Activated naive CD8-positive, alpha-beta T cell treated with anti-CD3 and anti-CD28 coated beads, Interleukin-2, amount 50 U/mL, for 24 hours (primary cell): ENCODE data around the gene NR4A2.

Source experiments
- ATAC-seq: fragments of 150-1000 bp; cut with Tn5 transposase; one replicate; pipeline ENCODE4 v1.10.0; 2021
- DNase-seq: peaks from one replicate; pipeline ENCODE4 v3.0.0; 2021
- H3K27ac Mint-ChIP-seq: one replicate; pipeline ENCODE4 v1.8.0; 2021; ENCODE audit warnings: mild to moderate bottlenecking, mixed read lengths
- H3K27me3 Mint-ChIP-seq: one replicate; pipeline ENCODE4 v1.8.0; 2021; ENCODE audit warnings: mixed read lengths
- H3K36me3 Mint-ChIP-seq: one replicate; pipeline ENCODE4 v1.8.0; 2021; ENCODE audit warnings: low read depth, mixed read lengths
- H3K4me1 Mint-ChIP-seq: one replicate; pipeline ENCODE4 v1.8.0; 2021; ENCODE audit warnings: mixed read lengths
- H3K4me3 Mint-ChIP-seq: one replicate; pipeline ENCODE4 v1.8.0; 2021; ENCODE audit warnings: mild to moderate bottlenecking, moderate library complexity, mixed read lengths
- H3K9me3 Mint-ChIP-seq: one replicate; pipeline ENCODE4 v1.8.0; 2021; ENCODE audit warnings: mixed read lengths

Gene NR4A2

DNA sequence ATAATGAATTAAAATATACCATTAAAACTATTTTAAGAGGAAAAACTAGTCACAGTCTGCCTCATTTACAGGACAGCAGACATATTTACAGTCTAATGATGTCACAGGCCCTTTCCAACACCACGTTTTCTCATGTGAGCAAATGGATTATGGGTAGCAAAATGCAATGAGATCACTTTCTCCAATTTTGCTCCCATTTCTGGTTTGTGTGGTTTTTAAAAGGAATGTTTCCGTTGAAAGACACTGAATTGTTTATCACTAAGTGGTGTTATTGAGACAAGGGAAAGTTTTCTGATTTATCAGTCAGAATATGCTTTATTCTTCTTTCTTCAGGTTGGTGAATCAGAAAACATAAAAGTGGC is 11.4 kb upstream of the NR4A2 start:
- H3K9me3 Mint-ChIP-seq, result no peaks in the 10 kb centered on the region
- H3K4me1 Mint-ChIP-seq, result peaks cover 59% of the 10 kb centered on the region
- peak overlapping the region; percentile 96 for H3K27ac Mint-ChIP-seq
- DNase-seq (no peak), ATAC-seq (no peak)
- H3K27me3 Mint-ChIP-seq, result no peaks in the 10 kb centered on the region
- H3K36me3 Mint-ChIP-seq, result peaks cover 9% of the 10 kb centered on the region
- H3K4me3 Mint-ChIP-seq, result peak overlapping the region; percentile 85

- peaks cover 9% of the 10 kb centered on the region for H3K36me3 Mint-ChIP-seq
- H3K27ac Mint-ChIP-seq, result peak overlapping the region; percentile 96
- H3K9me3 Mint-ChIP-seq, result no peaks in the 10 kb centered on the region
- DNase-seq, result no peak
- ATAC-seq, result no peak
- H3K4me1 Mint-ChIP-seq, result peaks cover 66% of the 10 kb centered on the region
- H3K4me3 Mint-ChIP-seq, result peak overlapping the region; percentile 85
- H3K27me3 Mint-ChIP-seq, result no peaks in the 10 kb centered on the region
Observed at GRCh38 chr2:156343096-156343939, 10.8 kb upstream of the NR4A2 start.

DNA sequence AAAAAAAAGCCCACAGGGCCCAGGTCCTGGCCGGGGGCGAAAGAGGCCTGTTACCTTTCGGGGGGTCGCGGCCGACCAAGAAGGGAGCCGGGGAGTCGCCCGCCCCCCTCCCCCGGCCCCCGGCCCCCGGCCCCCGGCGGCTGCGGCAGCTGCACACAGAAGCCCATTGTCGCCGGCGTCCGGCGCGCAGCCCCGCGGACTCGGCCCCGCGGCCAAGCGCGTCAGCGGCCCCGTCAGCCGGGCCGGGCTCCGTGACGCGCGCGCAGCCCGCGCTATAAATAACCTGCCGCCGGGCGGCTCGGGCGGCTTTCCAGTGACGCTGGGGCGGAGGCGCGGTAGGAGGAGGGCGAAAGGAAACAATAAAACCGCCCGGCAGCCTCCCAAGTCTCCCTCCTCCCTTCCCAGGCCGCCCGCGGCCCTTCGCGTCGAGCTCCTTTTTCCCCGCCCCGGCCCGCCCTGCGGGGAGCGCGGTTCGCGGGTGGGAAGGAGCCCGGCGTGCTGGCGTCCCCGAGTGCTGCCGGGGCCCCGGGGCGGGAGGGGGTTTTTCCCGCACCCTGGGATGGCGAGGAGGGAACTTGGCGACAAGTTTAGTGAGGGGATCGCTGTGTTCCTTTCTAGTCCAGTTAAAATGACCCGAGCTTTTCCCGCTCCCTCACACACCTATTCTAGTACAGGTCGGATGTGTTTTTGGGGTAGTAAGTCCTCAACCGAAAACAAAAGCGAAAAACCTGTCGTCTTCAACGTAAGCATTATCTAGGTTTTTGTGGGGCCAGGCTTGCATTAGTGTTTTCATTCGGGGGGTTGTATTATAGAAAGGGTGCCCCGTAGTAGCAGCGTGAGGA is 10.0 kb upstream of the NR4A2 start:
- peak; percentile 91 for DNase-seq
- Mint-ChIP-seq H3K27me3 (no peaks in the 10 kb centered on the region), H3K36me3 (peaks cover 9% of the 10 kb centered on the region), H3K4me1 (peaks cover 68% of the 10 kb centered on the region), H3K9me3 (no peaks in the 10 kb centered on the region), H3K4me3 (peak overlapping the region; percentile 92), H3K27ac (peak overlapping the region; percentile 97)
- ATAC-seq, result peak; percentile 55

- DNase-seq (peak; percentile 94), ATAC-seq (peak; percentile 78)
- Mint-ChIP-seq H3K27me3 (no peaks in the 10 kb centered on the region), H3K4me1 (peaks cover 73% of the 10 kb centered on the region), H3K27ac (peak overlapping the region; percentile 97), H3K4me3 (peak overlapping the region; percentile 92), H3K9me3 (no peaks in the 10 kb centered on the region), H3K36me3 (peaks cover 9% of the 10 kb centered on the region)
Observed at GRCh38 chr2:156341452-156342253, 9.1 kb upstream of the NR4A2 start.

DNA sequence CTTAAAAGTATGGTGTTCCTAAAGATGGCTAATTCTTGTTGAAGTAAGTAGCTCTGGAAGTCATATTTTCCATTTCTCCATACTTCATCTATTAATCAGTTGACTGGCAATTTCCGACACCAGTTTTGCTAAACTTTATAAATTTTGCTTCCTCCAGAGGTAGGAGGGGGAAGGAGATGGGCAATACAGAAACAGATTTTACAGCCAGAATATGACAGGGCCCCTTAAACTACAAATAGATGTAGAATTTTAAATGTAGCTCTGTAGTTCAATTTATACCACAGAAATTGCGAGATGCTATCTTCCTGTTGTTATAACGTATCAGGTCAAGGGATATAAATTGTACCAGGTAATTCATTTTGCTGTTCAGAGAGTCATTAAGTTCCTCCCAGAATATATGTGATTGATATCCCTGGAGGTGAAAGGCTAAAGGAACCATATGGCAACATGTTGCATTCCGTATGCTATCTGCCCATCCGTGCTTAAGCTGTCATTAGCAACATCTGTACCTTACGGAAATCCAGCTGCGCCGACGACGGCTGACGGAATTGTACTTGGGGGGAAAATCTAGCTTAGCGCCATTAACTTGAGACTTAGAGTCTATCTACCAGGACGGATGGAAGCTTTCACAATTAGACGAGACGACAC is 8.4 kb upstream of the NR4A2 start:
- peak overlapping the region; percentile 97 for H3K27ac Mint-ChIP-seq
- H3K4me3 Mint-ChIP-seq, result peak overlapping the region; percentile 92
- peak; percentile 46 for DNase-seq
- H3K36me3 Mint-ChIP-seq, result peaks cover 9% of the 10 kb centered on the region
- no peaks in the 10 kb centered on the region for H3K27me3 Mint-ChIP-seq
- peaks cover 76% of the 10 kb centered on the region for H3K4me1 Mint-ChIP-seq
- no peak for ATAC-seq
- no peaks in the 10 kb centered on the region for H3K9me3 Mint-ChIP-seq

DNA sequence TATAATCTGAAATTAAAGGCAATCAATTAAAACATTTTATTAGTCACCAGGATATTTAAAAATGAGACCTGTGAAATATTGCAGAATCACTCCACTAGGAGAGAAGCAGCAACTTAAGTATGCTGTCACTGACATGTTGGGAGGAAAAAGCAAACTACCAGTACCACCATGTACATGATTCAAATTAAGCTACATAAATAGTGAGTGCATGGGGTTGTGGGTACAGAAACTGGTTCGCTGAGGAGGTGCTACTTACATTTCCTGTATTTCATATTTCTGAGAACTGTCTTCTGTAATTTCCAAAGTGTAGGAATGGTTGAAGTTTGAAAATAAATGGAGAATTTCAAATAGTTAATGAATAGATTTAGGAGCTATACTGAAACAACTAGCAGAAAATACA is 7.9 kb upstream of the NR4A2 start:
- peaks cover 76% of the 10 kb centered on the region for H3K4me1 Mint-ChIP-seq
- peak overlapping the region; percentile 92 for H3K4me3 Mint-ChIP-seq
- no peaks in the 10 kb centered on the region for H3K9me3 Mint-ChIP-seq
- no peak for DNase-seq
- peak overlapping the region; percentile 97 for H3K27ac Mint-ChIP-seq
- peak; percentile 25 for ATAC-seq
- H3K27me3 Mint-ChIP-seq, result no peaks in the 10 kb centered on the region
- H3K36me3 Mint-ChIP-seq, result peaks cover 9% of the 10 kb centered on the region

DNA sequence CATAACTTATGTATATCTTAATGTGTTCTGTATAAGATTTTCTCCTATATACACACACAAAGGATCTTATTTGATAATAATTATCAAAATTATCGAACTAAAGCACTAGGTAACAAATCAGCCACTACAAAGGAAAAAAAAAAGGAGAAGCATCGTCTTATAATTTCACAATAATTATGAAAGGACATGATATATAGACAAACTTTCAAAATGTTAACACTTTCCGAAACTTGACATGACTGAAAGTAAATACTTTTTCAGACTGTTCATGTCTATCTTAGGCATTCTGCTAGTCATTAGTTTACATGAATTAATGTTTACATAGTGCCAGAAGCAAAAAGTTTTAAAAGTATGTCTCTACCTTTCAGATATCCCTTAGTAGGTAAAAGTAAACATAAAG is 7.3 kb upstream of the NR4A2 start:
- Mint-ChIP-seq H3K27ac (peak overlapping the region; percentile 97), H3K4me1 (peaks cover 75% of the 10 kb centered on the region), H3K4me3 (peak overlapping the region; percentile 92), H3K36me3 (peaks cover 9% of the 10 kb centered on the region), H3K27me3 (no peaks in the 10 kb centered on the region), H3K9me3 (no peaks in the 10 kb centered on the region)
- ATAC-seq, result no peak
- DNase-seq, result no peak

- Mint-ChIP-seq H3K4me1 (peaks cover 70% of the 10 kb centered on the region), H3K27ac (peak overlapping the region; percentile 97), H3K36me3 (peaks cover 9% of the 10 kb centered on the region), H3K9me3 (no peaks in the 10 kb centered on the region), H3K4me3 (peak overlapping the region; percentile 92), H3K27me3 (peaks cover 2% of the 10 kb centered on the region)
- DNase-seq (no peak), ATAC-seq (no peak)
Observed at GRCh38 chr2:156339110-156339847, 6.8 kb upstream of the NR4A2 start.

- H3K4me3 Mint-ChIP-seq, result peak overlapping the region; percentile 92
- H3K27ac Mint-ChIP-seq, result peak overlapping the region; percentile 97
- no peak for ATAC-seq
- H3K4me1 Mint-ChIP-seq, result peaks cover 65% of the 10 kb centered on the region
- DNase-seq, result no peak
- no peaks in the 10 kb centered on the region for H3K9me3 Mint-ChIP-seq
- peaks cover 9% of the 10 kb centered on the region for H3K36me3 Mint-ChIP-seq
- peaks cover 4% of the 10 kb centered on the region for H3K27me3 Mint-ChIP-seq
Observed at GRCh38 chr2:156338578-156338977, 6.1 kb upstream of the NR4A2 start.

DNA sequence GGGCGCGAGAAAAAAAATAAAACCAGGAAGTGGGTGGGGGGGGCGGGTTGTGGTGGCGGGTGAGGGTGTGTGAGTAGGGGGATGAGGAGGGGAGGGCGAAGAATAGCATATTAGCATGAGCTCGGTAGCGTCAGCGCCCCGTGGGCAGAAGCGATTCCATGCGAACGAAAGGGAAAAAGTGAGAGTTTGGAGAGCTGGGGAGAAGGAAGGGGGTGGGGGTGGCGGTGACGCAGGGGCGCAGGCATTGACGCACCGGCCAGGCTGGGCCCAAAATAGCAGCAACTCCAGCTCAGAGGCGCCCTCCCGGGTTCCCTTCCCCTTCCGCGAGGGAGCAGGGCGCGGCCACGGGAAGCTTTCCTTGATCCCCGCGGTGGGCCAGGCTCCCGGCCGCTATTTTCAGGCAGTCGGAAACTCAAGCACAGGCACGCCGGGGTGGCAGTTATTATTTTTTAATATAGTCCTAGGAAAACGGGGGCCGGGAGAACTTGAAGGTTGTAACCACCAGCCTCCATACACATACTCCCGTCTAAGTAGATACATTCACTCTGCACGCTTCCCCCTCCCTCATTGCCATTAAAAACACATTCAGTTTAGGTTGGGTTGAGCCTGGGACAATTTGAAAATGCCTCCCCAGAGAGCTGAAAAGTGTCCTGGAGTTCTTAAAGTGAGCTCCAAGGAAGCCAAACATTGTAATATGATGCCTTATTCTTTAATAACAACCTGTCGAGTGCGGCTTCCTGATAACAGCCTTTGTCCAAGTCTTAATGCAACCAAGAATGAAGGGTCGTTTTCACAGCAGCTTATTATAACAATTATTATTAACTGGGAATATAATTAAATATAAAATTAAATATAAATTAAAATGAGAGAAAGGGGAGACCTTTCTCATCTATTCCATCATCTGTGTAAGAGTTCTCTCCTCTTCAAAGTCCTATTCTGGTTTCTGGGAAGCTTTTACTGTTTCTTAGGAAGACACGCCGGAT is 2.3 kb upstream of the NR4A2 start:
- ATAC-seq (peak; percentile 35), DNase-seq (peak; percentile 91)
- peak overlapping the region; percentile 91 for H3K4me3 Mint-ChIP-seq
- H3K27me3 Mint-ChIP-seq, result peaks cover 12% of the 10 kb centered on the region
- H3K4me1 Mint-ChIP-seq, result peaks cover 69% of the 10 kb centered on the region
- peak overlapping the region; percentile 99 for H3K27ac Mint-ChIP-seq
- no peaks in the 10 kb centered on the region for H3K9me3 Mint-ChIP-seq
- H3K36me3 Mint-ChIP-seq, result peaks cover 37% of the 10 kb centered on the region

- H3K36me3 Mint-ChIP-seq, result peaks cover 38% of the 10 kb centered on the region
- peak; percentile 20 for ATAC-seq
- peak overlapping the region; percentile 99 for H3K27ac Mint-ChIP-seq
- no peaks in the 10 kb centered on the region for H3K9me3 Mint-ChIP-seq
- peak overlapping the region; percentile 91 for H3K4me3 Mint-ChIP-seq
- peaks cover 65% of the 10 kb centered on the region for H3K4me1 Mint-ChIP-seq
- peak; percentile 72 for DNase-seq
- H3K27me3 Mint-ChIP-seq, result peaks cover 12% of the 10 kb centered on the region
Observed at GRCh38 chr2:156333951-156334495, 1.5 kb upstream of the NR4A2 start.

DNA sequence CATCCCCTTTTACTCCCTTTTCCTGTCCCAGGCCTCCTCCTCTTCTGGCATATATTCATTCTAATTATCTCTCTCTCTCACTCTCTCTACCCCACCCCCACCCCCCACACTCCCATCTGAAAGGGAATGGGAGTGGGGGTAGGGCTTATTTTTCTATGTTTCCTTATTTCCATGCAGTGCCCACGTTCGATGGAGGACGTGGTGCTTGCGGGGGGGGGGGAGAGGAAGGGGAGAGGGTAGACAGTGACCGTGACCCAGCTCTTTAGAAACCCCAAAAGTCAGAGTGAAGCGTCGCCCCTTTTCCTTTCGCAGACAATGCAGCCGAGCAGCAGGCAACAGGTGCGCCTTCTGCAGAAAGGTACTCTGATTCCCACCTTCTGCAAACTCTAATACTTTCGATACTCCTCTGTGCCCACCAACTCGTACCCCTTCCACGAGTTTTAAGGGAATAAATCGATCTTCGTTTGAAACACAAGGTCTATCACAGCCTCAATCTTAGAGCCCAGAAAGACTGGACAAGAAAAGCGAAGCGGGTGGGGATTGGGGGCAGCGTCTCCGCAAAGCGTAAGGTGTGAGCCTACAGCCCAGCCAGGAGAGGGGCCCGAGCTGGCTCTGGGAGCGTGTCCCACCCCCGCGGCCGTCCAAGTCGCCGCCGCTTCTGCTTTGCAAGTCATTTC is 891 bp upstream of the NR4A2 start:
- no peaks in the 10 kb centered on the region for H3K9me3 Mint-ChIP-seq
- peak; percentile 11 for ATAC-seq
- peak overlapping the region; percentile 91 for H3K4me3 Mint-ChIP-seq
- H3K36me3 Mint-ChIP-seq, result peaks cover 44% of the 10 kb centered on the region
- no peak for DNase-seq
- peaks cover 12% of the 10 kb centered on the region for H3K27me3 Mint-ChIP-seq
- peak overlapping the region; percentile 99 for H3K27ac Mint-ChIP-seq
- H3K4me1 Mint-ChIP-seq, result peaks cover 64% of the 10 kb centered on the region
